Glutamatergic neuron (in vitro differentiated cells): ENCODE measurements around the gene ZNF175. TPM values are rescaled to one million over a fixed set of nuclear protein-coding genes. Genes with fewer than 3 reads are reported as not detected.

Experiments used
- DNase-seq: peaks from one replicate; pipeline ENCODE4 v3.0.0; 2022
- H3K27ac Mint-ChIP-seq: one replicate; pipeline ENCODE4 v1.8.0; 2020; ENCODE audit warnings: mild to moderate bottlenecking, mixed read lengths, inconsistent platforms; ENCODE audit not compliant: unreplicated experiment
- H3K27me3 Mint-ChIP-seq: one replicate; pipeline ENCODE4 v1.8.0; 2020; ENCODE audit warnings: mild to moderate bottlenecking, moderate library complexity, mixed read lengths, inconsistent platforms; ENCODE audit not compliant: unreplicated experiment
- H3K36me3 Mint-ChIP-seq: one replicate; pipeline ENCODE4 v1.8.0; 2020; ENCODE audit warnings: mild to moderate bottlenecking, mixed read lengths, inconsistent platforms; ENCODE audit not compliant: unreplicated experiment
- H3K4me1 Mint-ChIP-seq: one replicate; pipeline ENCODE4 v1.8.0; 2020; ENCODE audit warnings: mild to moderate bottlenecking, low read depth, mixed read lengths, inconsistent platforms; ENCODE audit not compliant: unreplicated experiment
- H3K4me3 Mint-ChIP-seq: one replicate; pipeline ENCODE4 v1.8.0; 2020; ENCODE audit warnings: mild to moderate bottlenecking, mixed read lengths, inconsistent platforms; ENCODE audit not compliant: unreplicated experiment
- H3K9me3 Mint-ChIP-seq: one replicate; pipeline ENCODE4 v1.8.0; 2020; ENCODE audit warnings: mild to moderate bottlenecking, moderate library complexity, mixed read lengths, inconsistent platforms; ENCODE audit not compliant: unreplicated experiment
- total RNA-seq: library from RNA; stranded (reverse); fragmentation: NEBNext Ultra II Directional; extraction: Animal tissue kit (Norgen Biotek cat#: 25700); gene quantifications from one replicate; pipeline ENCODE4 v1.2.1, GENCODE V29; 2021; ENCODE audit not compliant: unreplicated experiment
- TF ChIP-seq, protein P1 (sequence below): fragments of 200-600 bp; sonication (generic); IDR thresholded peaks from one replicate; pipeline ENCODE4 v1.5.0; 2021; ENCODE audit not compliant: partially characterized antibody, unreplicated experiment

ZNF175 gene
- total RNA-seq, 1 donor from 2014 or later = 12.4 TPM

- Mint-ChIP-seq H3K9me3 (peaks cover 5% of the 10 kb centered on the region), H3K4me1 (no peaks in the 10 kb centered on the region), H3K27ac (no peak overlapping the region), H3K36me3 (peaks cover 5% of the 10 kb centered on the region), H3K4me3 (no peak overlapping the region), H3K27me3 (peaks cover 4% of the 10 kb centered on the region)
- DNase-seq = no peak
- TF ChIP-seq, protein P1, sequence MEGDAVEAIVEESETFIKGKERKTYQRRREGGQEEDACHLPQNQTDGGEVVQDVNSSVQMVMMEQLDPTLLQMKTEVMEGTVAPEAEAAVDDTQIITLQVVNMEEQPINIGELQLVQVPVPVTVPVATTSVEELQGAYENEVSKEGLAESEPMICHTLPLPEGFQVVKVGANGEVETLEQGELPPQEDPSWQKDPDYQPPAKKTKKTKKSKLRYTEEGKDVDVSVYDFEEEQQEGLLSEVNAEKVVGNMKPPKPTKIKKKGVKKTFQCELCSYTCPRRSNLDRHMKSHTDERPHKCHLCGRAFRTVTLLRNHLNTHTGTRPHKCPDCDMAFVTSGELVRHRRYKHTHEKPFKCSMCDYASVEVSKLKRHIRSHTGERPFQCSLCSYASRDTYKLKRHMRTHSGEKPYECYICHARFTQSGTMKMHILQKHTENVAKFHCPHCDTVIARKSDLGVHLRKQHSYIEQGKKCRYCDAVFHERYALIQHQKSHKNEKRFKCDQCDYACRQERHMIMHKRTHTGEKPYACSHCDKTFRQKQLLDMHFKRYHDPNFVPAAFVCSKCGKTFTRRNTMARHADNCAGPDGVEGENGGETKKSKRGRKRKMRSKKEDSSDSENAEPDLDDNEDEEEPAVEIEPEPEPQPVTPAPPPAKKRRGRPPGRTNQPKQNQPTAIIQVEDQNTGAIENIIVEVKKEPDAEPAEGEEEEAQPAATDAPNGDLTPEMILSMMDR = no peak
These were observed 29.4 kb upstream of the ZNF175 start for GRCh38 chr19:51541458-51542357.

DNA sequence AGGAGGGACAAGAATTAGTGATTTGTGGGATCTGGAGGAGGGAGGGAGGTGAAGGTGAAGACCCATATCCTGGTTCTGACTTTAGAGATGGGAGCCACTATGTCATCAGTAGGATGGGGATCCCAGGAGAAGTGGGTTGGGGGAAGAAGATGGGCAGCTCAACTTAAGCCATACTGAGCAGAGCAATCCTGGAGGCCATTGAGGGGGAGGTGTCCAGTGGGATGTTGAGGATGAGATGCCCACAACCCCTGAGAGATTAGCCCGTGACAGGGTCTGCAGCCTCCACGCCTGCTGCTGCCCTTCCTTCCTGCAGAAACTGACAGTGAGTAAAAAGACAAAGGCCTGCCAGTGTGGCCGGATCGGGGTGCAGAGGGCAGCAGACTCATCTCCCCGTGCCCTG is 28.4 kb upstream of the ZNF175 start:
- no peak for DNase-seq
- H3K9me3 Mint-ChIP-seq = peaks cover 5% of the 10 kb centered on the region
- H3K4me3 Mint-ChIP-seq = no peak overlapping the region
- peaks cover 5% of the 10 kb centered on the region for H3K36me3 Mint-ChIP-seq
- no peak overlapping the region for H3K27ac Mint-ChIP-seq
- no peaks in the 10 kb centered on the region for H3K4me1 Mint-ChIP-seq
- TF ChIP-seq, protein P1 = no peak
- peaks cover 4% of the 10 kb centered on the region for H3K27me3 Mint-ChIP-seq

- TF ChIP-seq, protein P1 = no peak
- no peak overlapping the region for H3K27ac Mint-ChIP-seq
- peaks cover 4% of the 10 kb centered on the region for H3K27me3 Mint-ChIP-seq
- no peak for DNase-seq
- peaks cover 5% of the 10 kb centered on the region for H3K36me3 Mint-ChIP-seq
- H3K4me1 Mint-ChIP-seq = no peaks in the 10 kb centered on the region
- no peak overlapping the region for H3K4me3 Mint-ChIP-seq
- H3K9me3 Mint-ChIP-seq = peaks cover 5% of the 10 kb centered on the region
These were observed 27.0 kb upstream of the ZNF175 start for GRCh38 chr19:51544038-51544437.

GRCh38 chr19:51546107-51546649 is 24.9 kb upstream of the ZNF175 start:
- DNase-seq = no peak
- no peaks in the 10 kb centered on the region for H3K4me1 Mint-ChIP-seq
- no peak overlapping the region for H3K27ac Mint-ChIP-seq
- no peak overlapping the region for H3K4me3 Mint-ChIP-seq
- peaks cover 5% of the 10 kb centered on the region for H3K36me3 Mint-ChIP-seq
- peaks cover 5% of the 10 kb centered on the region for H3K9me3 Mint-ChIP-seq
- TF ChIP-seq, protein P1 = no peak
- peaks cover 4% of the 10 kb centered on the region for H3K27me3 Mint-ChIP-seq
